Measurements from ENCODE around the gene FAF1. TPM values are rescaled to one million over a fixed set of nuclear protein-coding genes. Genes with fewer than 3 reads are reported as not detected.

Gene FAF1
- total RNA-seq, 4 donors from 2014 or later: 36.9 to 77.6 (median 48.3) TPM

DNA sequence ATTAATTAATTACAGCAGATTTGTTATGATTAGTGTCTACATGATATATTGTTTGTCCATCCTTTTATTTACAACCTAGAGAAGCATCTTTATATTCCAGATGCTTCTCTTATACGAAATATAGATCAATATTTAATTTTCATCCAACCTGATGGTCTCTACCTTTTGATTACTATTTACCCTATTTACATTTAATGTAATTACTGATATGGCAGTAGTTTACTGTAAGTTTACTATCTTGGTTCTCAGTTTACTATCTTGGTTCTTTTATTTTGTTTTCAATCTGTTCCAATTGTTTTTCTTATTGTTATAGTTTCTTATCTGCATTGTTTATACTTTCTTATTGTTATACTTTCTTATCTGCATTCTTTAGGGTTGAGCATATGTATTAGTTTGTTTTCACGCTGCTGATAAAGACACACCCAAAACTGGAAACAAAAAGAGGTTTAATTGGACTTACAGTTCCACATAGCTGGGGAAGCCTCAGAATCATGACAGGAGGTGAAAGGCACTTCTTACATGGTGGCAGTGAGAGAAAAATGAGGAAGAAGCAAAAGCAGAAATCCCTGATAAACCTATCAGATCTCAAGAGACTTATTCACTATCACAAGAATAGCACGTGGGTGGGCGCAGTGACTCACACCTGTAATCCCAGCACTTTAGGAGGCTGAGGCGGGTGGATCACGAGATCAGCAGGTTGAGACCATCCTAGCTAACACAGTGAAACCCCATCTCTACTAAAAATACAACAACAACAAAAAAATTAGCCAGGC lies 28.9 kb downstream of the FAF1 start:
- Histone ChIP-seq H3K36me3 (peaks cover 0 to 4% (median 0%) of the 10 kb centered on the region in 3 donors), H3K27ac (no peak overlapping the region), H3K4me3 (no peak overlapping the region), H3K4me1 (no peaks in the 10 kb centered on the region), H3K9me3 (no peaks in the 10 kb centered on the region), H3K27me3 (no peaks in the 10 kb centered on the region)
- DNase-seq: no peak
- TF ChIP-seq POLR2A (IDR thresholded peaks at IDR 0.05): no peak
- TF ChIP-seq, protein P1, sequence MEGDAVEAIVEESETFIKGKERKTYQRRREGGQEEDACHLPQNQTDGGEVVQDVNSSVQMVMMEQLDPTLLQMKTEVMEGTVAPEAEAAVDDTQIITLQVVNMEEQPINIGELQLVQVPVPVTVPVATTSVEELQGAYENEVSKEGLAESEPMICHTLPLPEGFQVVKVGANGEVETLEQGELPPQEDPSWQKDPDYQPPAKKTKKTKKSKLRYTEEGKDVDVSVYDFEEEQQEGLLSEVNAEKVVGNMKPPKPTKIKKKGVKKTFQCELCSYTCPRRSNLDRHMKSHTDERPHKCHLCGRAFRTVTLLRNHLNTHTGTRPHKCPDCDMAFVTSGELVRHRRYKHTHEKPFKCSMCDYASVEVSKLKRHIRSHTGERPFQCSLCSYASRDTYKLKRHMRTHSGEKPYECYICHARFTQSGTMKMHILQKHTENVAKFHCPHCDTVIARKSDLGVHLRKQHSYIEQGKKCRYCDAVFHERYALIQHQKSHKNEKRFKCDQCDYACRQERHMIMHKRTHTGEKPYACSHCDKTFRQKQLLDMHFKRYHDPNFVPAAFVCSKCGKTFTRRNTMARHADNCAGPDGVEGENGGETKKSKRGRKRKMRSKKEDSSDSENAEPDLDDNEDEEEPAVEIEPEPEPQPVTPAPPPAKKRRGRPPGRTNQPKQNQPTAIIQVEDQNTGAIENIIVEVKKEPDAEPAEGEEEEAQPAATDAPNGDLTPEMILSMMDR (IDR thresholded peaks at IDR 0.05): no peak

DNA sequence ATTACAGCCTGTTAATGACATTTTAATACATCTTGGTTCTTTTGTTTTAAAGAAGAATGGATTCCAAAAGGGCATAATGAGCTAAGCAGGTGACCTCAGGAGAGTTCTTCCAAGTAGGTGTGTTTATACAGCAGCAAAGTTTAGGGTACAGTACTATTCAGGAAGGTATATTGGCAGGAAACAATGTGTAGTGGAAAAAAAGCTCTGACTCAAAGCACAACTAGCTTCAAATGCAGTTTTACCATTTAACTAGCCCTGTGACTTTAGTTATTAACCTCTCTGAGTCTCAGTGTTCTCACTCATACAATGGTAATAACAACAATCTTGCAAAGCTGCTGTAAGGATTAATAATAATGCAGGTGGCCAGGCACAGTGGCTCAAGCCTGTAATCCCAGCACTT lies 29.9 kb downstream of the FAF1 start:
- Histone ChIP-seq H3K36me3 (peaks cover 0 to 4% (median 0%) of the 10 kb centered on the region in 3 donors), H3K4me3 (no peak overlapping the region), H3K27me3 (no peaks in the 10 kb centered on the region), H3K9me3 (no peaks in the 10 kb centered on the region), H3K4me1 (no peaks in the 10 kb centered on the region), H3K27ac (no peak overlapping the region)
- DNase-seq: no peak
- TF ChIP-seq, protein P1 (IDR thresholded peaks at IDR 0.05): no peak
- no peak for TF ChIP-seq POLR2A (IDR thresholded peaks at IDR 0.05)

DNA sequence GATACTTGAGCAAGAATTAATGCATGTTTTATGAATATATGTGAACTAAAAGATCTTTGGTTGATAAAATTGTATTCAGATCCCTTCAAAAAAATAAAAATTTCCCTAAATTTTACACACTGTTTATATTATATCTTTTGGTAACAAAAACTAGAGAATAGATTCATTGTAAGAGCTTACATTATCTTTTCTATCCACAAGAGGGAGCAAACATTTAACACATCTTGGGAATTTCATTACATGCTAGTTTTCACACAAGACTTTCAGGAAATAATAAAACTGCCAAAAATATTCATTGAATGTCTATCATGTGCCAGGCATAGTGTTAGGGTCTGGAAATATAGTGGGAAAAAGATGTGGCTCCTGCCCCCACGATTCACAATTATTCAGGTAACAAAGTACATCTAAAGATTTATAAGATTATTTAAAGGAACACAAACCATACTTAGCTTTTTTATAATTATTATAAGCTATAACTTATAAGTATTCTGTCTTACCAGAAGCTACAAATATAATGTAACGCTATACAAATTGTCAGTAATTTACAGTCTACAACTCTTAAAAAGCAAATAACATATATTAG lies 30.6 kb downstream of the FAF1 start:
- Histone ChIP-seq H3K27ac (no peak overlapping the region), H3K9me3 (no peaks in the 10 kb centered on the region), H3K36me3 (peaks cover 0 to 4% (median 0%) of the 10 kb centered on the region in 3 donors), H3K27me3 (no peaks in the 10 kb centered on the region), H3K4me3 (no peak overlapping the region), H3K4me1 (no peaks in the 10 kb centered on the region)
- no peak for DNase-seq
- TF ChIP-seq POLR2A (IDR thresholded peaks at IDR 0.05): no peak
- TF ChIP-seq, protein P1 (IDR thresholded peaks at IDR 0.05): peak in 5 of 6 experiments; percentile 60 to 66 (median 61)

DNA sequence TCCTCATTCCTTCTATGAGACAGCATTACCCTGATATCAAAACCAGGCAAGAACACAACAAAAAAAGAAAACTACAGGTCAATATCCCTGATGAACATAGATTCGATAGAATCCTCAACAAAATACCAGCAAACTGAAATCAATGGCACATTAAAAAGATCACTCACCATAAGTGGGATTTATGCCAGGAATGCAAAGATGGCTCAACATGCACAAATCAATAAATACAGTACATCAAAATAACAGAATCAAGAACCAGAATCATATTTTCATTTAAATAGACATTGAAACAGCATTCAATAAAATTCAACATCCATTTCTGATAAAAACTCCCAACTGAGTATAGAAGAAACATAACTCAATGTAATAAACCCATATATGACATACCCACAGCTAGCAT lies 36.5 kb downstream of the FAF1 start:
- Histone ChIP-seq H3K4me1 (no peaks in the 10 kb centered on the region), H3K27ac (no peak overlapping the region), H3K9me3 (no peaks in the 10 kb centered on the region), H3K4me3 (no peak overlapping the region), H3K27me3 (no peaks in the 10 kb centered on the region), H3K36me3 (peaks cover 0 to 4% (median 0%) of the 10 kb centered on the region in 3 donors)
- DNase-seq: no peak
- TF ChIP-seq POLR2A (IDR thresholded peaks at IDR 0.05): no peak
- TF ChIP-seq, protein P1 (IDR thresholded peaks at IDR 0.05): no peak

DNA sequence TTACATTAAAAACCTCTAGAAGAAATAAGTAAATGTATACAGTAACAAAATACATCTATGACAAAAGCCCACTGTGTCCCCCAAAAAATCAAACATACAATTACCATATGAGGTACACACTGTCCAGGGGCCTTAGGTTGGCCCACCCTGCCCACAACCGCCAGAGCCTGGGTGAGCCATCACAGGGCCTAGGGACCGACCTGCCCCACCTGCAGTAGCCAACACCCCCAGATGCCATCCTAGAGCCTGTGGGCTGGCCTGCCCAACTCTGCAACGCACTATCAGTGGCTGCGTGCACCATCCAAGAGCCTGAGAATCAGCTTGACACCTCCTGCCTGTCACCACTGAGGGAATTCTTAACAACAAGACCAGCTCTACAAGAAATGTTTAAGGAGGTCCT lies 39.0 kb downstream of the FAF1 start:
- Histone ChIP-seq H3K4me3 (no peak overlapping the region), H3K36me3 (no peaks in the 10 kb centered on the region), H3K27me3 (no peaks in the 10 kb centered on the region), H3K27ac (no peak overlapping the region), H3K9me3 (no peaks in the 10 kb centered on the region), H3K4me1 (no peaks in the 10 kb centered on the region)
- no peak for TF ChIP-seq POLR2A (IDR thresholded peaks at IDR 0.05)
- TF ChIP-seq, protein P1 (IDR thresholded peaks at IDR 0.05): no peak
- no peak for DNase-seq
